Kidney tubule cell (primary cell): ENCODE results near the gene PAIP2.
A peak's percentile ranks its signal among the peaks of the same experiment; 100 is the strongest.
"Not testable (repeated sequence)": the region's sequence is repeated elsewhere in the genome, so short reads cannot be mapped to it uniquely, and the experiment has no call there.

Experiments used
- DNase-seq: peaks from one replicate; pipeline ENCODE4 v3.0.0-alpha.2; 2018; ENCODE audit warnings: low spot score

Gene PAIP2

GRCh38 chr5:139392324-139392677 lies 50.6 kb downstream of the PAIP2 start:
- DNase-seq, result no peak

- DNase-seq, result peak; percentile 54
These were observed 51.2 kb downstream of the PAIP2 start for GRCh38 chr5:139392678-139393496.

- DNase-seq, result no peak
These were observed 52.0 kb downstream of the PAIP2 start for GRCh38 chr5:139393497-139394122.

GRCh38 chr5:139394123-139394653 lies 52.5 kb downstream of the PAIP2 start:
- peak; percentile 44 for DNase-seq

- no peak for DNase-seq
These were observed 53.3 kb downstream of the PAIP2 start, which contains the start of gene PROB1 for GRCh38 chr5:139394654-139395566. Gene PROB1 (minus strand): TSS chr5:139395104. CDS start chr5:139395081, 23 bp downstream.

DNA sequence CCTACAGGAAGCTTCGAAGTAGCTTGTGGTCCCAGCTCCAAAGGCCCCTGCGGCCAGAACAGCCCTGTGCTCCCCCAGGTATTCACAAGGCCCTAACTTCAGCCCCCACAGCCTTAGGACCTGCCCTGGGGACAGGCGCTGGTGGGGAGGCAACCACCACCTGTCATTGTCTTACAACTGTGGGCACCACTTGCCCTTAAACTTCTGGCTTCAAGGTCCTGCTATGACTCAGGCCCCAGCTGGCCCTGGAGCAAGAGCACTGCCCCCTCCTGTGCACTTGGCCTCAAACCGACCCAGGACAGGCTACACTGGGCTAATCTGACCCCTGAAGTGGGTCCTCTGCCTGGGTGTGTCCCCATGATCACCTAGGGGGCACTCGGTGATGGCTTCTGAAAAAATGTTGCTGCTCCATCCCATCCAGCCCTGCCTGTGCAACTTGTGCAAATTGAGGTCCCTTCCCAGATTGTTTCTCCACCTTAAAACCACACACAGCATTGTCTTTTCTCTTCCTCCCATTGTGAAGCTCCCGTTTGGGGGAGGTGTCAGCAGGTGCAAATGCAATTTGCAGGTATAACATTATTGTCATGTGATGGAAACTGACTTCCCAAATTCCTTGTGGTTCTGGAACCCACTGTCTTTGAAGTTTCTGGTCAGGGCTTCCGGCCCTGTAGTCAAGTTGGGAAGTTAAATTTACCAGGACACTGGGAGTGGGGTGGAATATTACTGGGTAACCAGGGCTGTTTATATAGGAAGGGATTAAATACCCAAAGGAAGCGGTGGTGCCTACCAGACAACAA lies 54.4 kb downstream of the PAIP2 start:
- peak; percentile 43 for DNase-seq

DNA sequence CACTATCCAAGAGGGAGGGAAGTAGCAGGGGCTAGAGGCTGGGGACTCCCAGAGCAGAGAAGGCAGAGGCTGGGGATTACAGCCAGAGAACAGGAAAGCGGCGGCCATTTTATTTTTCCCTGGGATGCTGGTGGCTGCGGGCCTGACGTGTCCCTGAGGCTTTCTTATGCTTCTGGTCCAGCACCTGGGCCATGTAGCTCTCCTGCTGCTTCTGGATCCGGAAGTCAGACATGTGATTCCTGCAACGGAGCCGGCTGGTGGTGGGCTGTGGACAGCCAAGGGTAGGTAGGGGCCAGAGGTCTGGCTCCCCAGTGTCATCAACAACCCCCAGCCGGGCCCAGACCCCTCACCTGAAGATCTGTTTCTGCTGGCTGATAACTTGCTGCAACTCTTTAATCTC lies 55.0 kb downstream of the PAIP2 start:
- no peak for DNase-seq

DNA sequence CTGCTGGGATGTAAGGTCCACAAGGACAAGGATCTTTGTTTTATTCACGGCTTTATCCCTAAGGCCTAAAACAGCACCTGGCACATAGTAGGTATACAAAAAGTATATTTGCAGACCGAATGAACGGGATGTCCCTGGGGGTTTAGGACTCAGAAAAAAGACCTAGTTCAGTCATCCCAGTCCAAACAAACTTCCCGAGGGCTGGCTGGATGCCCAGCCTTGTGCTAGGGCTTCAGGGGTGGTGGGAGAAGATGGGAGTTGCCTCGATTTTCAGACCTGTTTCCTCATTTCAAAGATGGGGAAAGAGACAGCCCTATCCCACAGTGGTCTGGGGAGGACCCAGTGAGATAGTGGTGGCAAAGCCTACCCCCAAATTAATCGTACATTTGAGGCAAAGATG lies 56.3 kb downstream of the PAIP2 start:
- DNase-seq, result no peak

DNA sequence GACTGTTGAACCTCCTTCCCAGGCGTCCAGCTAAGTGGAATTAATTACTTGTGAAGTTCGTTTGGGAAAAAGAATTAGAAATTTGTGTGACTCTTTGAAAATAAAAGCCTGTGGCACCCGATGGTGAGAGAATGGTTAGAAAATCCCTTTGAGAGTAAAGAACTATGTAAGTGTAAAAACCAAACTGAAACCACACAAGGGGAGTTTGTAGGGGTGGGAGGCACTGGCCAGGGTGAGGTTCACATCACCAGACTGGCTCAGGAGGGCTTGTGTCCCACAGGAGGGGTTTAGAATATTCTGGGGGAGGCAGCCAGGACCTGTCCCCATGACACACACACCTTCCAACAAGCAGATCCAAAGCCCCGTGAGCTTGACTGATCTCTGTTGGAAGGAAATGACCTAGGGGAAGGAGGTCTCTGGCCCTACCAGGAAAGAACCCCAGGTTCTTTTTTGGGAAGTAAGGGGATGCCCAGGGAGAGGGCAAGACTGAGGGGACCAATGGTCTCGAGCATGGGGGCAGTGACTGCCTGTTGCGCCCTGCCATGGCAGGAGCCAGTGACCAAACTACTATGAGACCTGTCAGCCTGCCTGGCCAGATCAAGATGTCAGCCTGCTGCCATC lies 58.0 kb downstream of the PAIP2 start:
- DNase-seq, result no peak

GRCh38 chr5:139401546-139401945 lies 59.9 kb downstream of the PAIP2 start:
- no peak for DNase-seq

DNA sequence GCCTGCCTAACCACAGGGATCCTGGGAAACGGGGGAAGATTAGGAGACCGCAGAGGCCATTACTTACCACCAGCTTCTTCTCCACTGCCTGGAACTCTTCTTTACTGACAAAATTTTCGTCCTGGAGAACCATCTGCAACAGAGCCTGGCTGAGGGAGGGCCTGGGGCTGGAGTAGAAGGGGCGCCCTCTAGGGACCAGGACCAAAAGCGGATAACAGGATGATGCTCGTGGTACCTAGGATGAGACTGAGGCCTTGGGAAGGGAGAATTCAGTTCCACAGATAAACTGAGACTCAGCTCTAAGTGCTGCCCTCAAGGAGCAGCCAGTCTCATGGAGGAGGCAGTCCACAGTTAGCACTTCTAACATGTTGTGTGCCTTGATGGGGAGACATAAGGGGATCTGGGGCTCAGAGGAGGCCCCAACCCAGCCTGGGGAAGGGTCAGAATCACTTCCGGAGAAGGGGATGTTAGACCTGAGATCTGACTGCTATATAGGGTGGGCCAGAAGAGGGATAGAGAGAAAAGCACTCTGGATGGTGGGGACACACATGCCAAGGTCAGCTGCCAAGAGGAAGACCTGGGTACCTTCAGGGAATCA lies 61.0 kb downstream of the PAIP2 start:
- peak; percentile 28 for DNase-seq

GRCh38 chr5:139403418-139403786 lies 61.7 kb downstream of the PAIP2 start:
- DNase-seq, result no peak

DNA sequence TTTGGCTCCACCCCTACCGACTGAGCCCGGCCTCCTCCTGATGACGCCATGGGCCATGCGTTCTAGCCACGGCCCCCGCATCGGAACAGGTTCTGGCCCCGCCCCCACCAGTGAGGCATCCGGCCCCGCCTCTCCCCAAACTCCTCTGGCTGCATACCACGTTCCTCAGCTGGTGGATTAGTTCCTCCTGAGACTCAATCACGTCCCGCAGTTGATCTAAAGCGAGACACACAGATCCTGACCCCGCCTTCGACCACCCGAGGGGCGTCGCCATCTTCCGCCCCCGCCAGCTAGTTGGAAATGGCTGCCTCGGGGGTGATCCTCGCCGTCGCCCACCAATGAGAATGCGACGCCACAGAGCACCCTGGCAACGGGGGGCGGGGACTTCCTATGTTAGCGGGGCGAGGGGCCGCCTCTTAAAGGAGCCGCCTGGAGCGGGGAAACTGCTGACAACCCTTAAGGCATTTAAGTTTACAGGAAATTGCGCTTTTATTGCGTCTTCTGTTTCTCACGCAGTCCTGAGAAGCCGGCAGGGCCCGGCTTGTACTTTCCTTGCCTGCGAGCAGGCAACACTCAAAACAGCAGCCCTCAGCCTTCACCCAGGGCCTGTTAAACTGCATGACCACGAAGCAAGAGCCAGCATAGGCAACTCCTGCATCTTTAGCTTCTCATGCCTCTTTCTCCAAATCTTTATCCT lies 62.3 kb downstream of the PAIP2 start, which contains the start of gene SPATA24:
Gene SPATA24, minus strand, starts transcription at position 303 of the 697 bp plus-strand sequence. Its CDS starts 29 bp downstream, at position 274.
- peak; percentile 96 for DNase-seq

DNA sequence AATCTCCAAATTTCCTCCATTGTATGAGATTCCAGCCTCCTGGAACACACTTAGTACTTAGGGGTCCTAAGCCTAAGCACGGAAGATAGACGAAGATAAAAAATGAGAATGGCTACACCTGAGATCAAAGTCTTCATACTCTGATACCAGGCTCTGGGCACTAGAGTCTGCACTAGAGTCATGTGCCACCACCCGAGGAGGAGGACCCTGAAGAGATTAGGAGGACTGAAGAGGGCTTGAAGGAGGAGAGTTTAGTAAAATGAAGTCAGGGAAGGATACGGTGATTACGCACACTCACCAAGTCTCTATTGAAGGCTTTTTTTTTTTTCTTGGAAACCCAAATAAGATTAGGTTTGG lies 62.8 kb downstream of the PAIP2 start:
- no peak for DNase-seq

DNA sequence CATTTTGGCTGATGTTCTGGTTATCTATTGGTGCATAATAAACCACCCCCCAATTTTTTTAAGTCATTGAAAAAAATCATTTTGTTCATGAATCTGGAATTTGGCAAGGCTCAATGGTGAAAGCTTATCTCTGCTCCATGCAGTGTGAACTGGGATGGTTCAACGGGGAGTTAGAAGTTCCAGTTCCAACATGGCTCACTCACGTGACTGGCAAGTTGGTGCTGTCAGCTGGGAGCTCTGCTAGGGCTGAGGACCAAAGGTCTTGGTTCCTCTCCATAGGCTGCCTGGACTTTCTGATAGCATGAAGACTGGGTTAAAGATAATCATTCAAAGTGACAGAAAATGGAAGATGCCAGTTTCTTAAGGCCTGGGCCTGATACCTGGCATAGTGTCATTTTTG lies 65.3 kb downstream of the PAIP2 start:
- DNase-seq, result no peak

GRCh38 chr5:139407517-139407916 lies 65.9 kb downstream of the PAIP2 start:
- DNase-seq, result no peak

- DNase-seq, result no peak
These were observed 66.5 kb downstream of the PAIP2 start for GRCh38 chr5:139408191-139408590.

GRCh38 chr5:139409116-139409515 lies 67.5 kb downstream of the PAIP2 start:
- not testable (repeated sequence) for DNase-seq

- DNase-seq, result no peak
These were observed 68.7 kb downstream of the PAIP2 start for GRCh38 chr5:139410121-139410992.
